ENCODE results near the gene TNXB. TPM values are rescaled to one million over a fixed set of nuclear protein-coding genes. Genes with fewer than 3 reads are reported as not detected.
"Not testable (repeated sequence)": the region's sequence is repeated elsewhere in the genome, so short reads cannot be mapped to it uniquely, and the experiment has no call there.

Gene TNXB
- total RNA-seq, 1 experiment from 2014 or later, result 3.0 TPM

DNA sequence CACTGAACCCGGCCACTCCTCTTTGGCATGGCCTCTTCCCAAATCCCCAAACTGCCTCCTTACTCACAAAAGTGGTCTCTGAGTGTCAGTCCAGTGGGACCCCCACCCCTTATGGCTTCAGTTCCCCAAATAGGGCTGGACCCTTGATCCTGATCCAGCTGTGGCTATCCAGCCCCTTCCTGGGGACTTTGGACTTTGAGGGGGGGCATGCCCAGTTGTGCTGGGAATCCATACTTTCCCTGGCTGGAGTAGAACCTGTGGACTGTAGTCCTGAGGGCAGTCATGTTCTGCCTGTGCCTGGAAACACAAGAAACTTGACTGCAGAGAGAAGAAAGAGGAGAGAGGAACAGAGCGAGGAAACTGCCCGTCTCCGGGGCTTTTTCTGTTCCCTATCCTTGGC is 104.7 kb downstream of the TNXB start:
- not testable (repeated sequence) for BruUV-seq (replicated peaks)

GRCh38 chr6:32003301-32003700 is 105.8 kb downstream of the TNXB start:
- H3K9me3 Mint-ChIP-seq (ENCODE audit: unreplicated experiment); H3K27me3 Mint-ChIP-seq (ENCODE audit: insufficient read depth, unreplicated experiment); POLR2A ChIA-PET; H3K4me1 Mint-ChIP-seq (ENCODE audit: insufficient read depth, unreplicated experiment); BruUV-seq (replicated peaks); H3K4me3 Mint-ChIP-seq (ENCODE audit: unreplicated experiment); H3K27ac Mint-ChIP-seq (ENCODE audit: low read depth, unreplicated experiment); DNase-seq (ENCODE audit: unreplicated experiment); intact Hi-C loops (cut with micrococcal nuclease); H3K36me3 Mint-ChIP-seq (ENCODE audit: insufficient read depth, unreplicated experiment); CTCF ChIA-PET: not testable (repeated sequence)

More for the DNA sequence above, 104.7 kb downstream of the TNXB start:
- POLR2A ChIA-PET; H3K4me1 Mint-ChIP-seq (ENCODE audit: insufficient read depth, unreplicated experiment); H3K27me3 Mint-ChIP-seq (ENCODE audit: insufficient read depth, unreplicated experiment); H3K36me3 Mint-ChIP-seq (ENCODE audit: insufficient read depth, unreplicated experiment); H3K9me3 Mint-ChIP-seq (ENCODE audit: unreplicated experiment); H3K4me3 Mint-ChIP-seq (ENCODE audit: unreplicated experiment); CTCF ChIA-PET; H3K27ac Mint-ChIP-seq (ENCODE audit: low read depth, unreplicated experiment); DNase-seq (ENCODE audit: unreplicated experiment); intact Hi-C loops (cut with micrococcal nuclease): not testable (repeated sequence)

DNA sequence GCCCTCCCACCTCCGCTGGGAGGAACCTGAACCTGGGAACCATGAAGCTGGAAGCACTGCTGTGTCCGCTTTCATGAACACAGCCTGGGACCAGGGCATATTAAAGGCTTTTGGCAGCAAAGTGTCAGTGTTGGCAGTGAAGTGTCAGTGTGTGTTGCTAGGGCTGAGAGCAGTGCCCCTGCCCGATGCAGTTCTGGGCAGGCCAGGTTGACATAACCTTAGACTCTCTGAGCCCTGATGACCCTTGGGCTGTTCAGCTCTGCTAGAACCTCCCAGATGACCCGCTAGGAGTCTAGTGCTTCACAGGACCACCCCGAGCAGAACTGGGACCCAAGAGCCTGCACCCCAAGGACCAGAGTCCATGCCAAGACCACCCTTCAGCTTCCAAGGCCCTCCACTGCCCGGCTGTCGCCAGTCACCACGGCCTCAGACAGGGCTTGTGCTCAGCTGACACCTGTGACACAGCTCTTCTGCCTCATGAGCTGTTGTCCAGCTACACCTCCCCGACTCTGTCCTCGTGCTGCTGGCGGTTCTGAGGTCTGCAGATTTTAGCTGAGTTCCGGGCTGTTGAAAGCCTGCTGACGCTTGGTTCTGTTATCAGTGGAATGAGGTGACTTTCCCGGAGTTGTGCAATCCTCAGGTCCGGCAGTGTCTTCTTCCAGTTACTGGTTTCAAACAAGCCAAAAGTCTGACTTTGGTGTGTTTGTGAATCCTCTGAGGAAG is 106.4 kb downstream of the TNXB start:
- H3K4me1 Mint-ChIP-seq (ENCODE audit: insufficient read depth, unreplicated experiment); intact Hi-C loops (cut with micrococcal nuclease): not testable (repeated sequence)

GRCh38 chr6:31996385-31996784 is 112.8 kb downstream of the TNXB start:
- H3K4me1 Mint-ChIP-seq (ENCODE audit: insufficient read depth, unreplicated experiment); H3K9me3 Mint-ChIP-seq (ENCODE audit: unreplicated experiment); CTCF ChIA-PET; BruUV-seq (replicated peaks); H3K4me3 Mint-ChIP-seq (ENCODE audit: unreplicated experiment); H3K27ac Mint-ChIP-seq (ENCODE audit: low read depth, unreplicated experiment); H3K27me3 Mint-ChIP-seq (ENCODE audit: insufficient read depth, unreplicated experiment); H3K36me3 Mint-ChIP-seq (ENCODE audit: insufficient read depth, unreplicated experiment); DNase-seq (ENCODE audit: unreplicated experiment); intact Hi-C loops (cut with micrococcal nuclease); POLR2A ChIA-PET: not testable (repeated sequence)

More for the DNA sequence above, 106.4 kb downstream of the TNXB start:
- CTCF ChIA-PET; BruUV-seq (replicated peaks); POLR2A ChIA-PET; H3K36me3 Mint-ChIP-seq (ENCODE audit: insufficient read depth, unreplicated experiment); H3K27me3 Mint-ChIP-seq (ENCODE audit: insufficient read depth, unreplicated experiment); DNase-seq (ENCODE audit: unreplicated experiment); H3K27ac Mint-ChIP-seq (ENCODE audit: low read depth, unreplicated experiment); H3K9me3 Mint-ChIP-seq (ENCODE audit: unreplicated experiment); H3K4me3 Mint-ChIP-seq (ENCODE audit: unreplicated experiment): not testable (repeated sequence)

- POLR2A ChIA-PET; H3K4me1 Mint-ChIP-seq (ENCODE audit: insufficient read depth, unreplicated experiment); CTCF ChIA-PET; H3K27ac Mint-ChIP-seq (ENCODE audit: low read depth, unreplicated experiment); H3K36me3 Mint-ChIP-seq (ENCODE audit: insufficient read depth, unreplicated experiment); H3K27me3 Mint-ChIP-seq (ENCODE audit: insufficient read depth, unreplicated experiment); H3K9me3 Mint-ChIP-seq (ENCODE audit: unreplicated experiment); H3K4me3 Mint-ChIP-seq (ENCODE audit: unreplicated experiment); BruUV-seq (replicated peaks); intact Hi-C loops (cut with micrococcal nuclease); DNase-seq (ENCODE audit: unreplicated experiment): not testable (repeated sequence)
Measured at GRCh38 chr6:31994421-31994820, 114.7 kb downstream of the TNXB start.

Other genes with a start within 250 kb of the TNXB start
- gene NEU1, start 246.5 kb downstream of the TNXB start, total RNA-seq (2022), result 19.7 and 43.8 TPM in 2 replicates
- gene SLC44A4, start 230.3 kb downstream of the TNXB start, total RNA-seq (2022), result not detected in 2 replicates
- gene EHMT2, start 211.6 kb downstream of the TNXB start, total RNA-seq (2022), result 20.2 and 21.8 TPM in 2 replicates
- 3.6 and 4.0 TPM in 2 replicates for gene ZBTB12, start 207.3 kb downstream of the TNXB start, total RNA-seq (2022)
- not detected in 2 replicates for gene C2, start 181.6 kb downstream of the TNXB start, total RNA-seq (2022)
- 24.5 and 24.6 TPM in 2 replicates for gene CFB, start 163.2 kb downstream of the TNXB start, total RNA-seq (2022)
- 90.7 and 113 TPM in 2 replicates for gene NELFE, start 150.4 kb downstream of the TNXB start, total RNA-seq (2022)
- 53.1 and 66.2 TPM in 2 replicates for gene SKIC2, start 150.2 kb downstream of the TNXB start, total RNA-seq (2022)
- 39.1 and 41.4 TPM in 2 replicates for gene DXO, start 137.2 kb downstream of the TNXB start, total RNA-seq (2022)
- 7.7 and 16.2 TPM in 2 replicates for gene C4A, start 127.3 kb downstream of the TNXB start, total RNA-seq (2022)
- 7.7 and 12.7 TPM in 2 replicates for gene C4B, start 94.5 kb downstream of the TNXB start, total RNA-seq (2022)
- gene CYP21A2, start 70.9 kb downstream of the TNXB start, total RNA-seq (2022), result 0.33 and 0.88 TPM in 2 replicates
- gene ATF6B, start 18.9 kb upstream of the TNXB start, total RNA-seq (2022), result 65.6 and 86.5 TPM in 2 replicates
- 4.8 and 5.8 TPM in 2 replicates for gene FKBPL, start 20.9 kb upstream of the TNXB start, total RNA-seq (2022)
- 0.17 and 0.19 TPM in 2 replicates for gene PRRT1, start 42.6 kb upstream of the TNXB start, total RNA-seq (2022)
- gene PPT2, start 44.8 kb upstream of the TNXB start, total RNA-seq (2022), result 3.7 and 5.4 TPM in 2 replicates
- gene EGFL8, start 55.3 kb upstream of the TNXB start, total RNA-seq (2022), result 3.1 and 6.7 TPM in 2 replicates
- 37.8 and 43.4 TPM in 2 replicates for gene AGPAT1, start 66.7 kb upstream of the TNXB start, total RNA-seq (2022)
- gene RNF5, start 69.1 kb upstream of the TNXB start, total RNA-seq (2022), result 28.1 and 29.6 TPM in 2 replicates
- 8.0 and 8.4 TPM in 2 replicates for gene AGER, start 74.9 kb upstream of the TNXB start, total RNA-seq (2022)
- 48.1 and 49.2 TPM in 2 replicates for gene PBX2, start 80.9 kb upstream of the TNXB start, total RNA-seq (2022)
- gene GPSM3, start 83.3 kb upstream of the TNXB start, total RNA-seq (2022), result 0.71 and 0.84 TPM in 2 replicates
- gene NOTCH4, start 114.7 kb upstream of the TNXB start, total RNA-seq (2022), result not detected in 2 replicates